Skeletal muscle satellite cell (primary cell): ENCODE measurements around the gene TMEM179.

ENCODE experiments used
- H3K27me3 ChIP-seq: 2 replicates; pipeline ENCODE4 v1.7.0; 2013; ENCODE audit warnings: low read length; ENCODE audit not compliant: control insufficient read depth, insufficient read depth
- H3K36me3 ChIP-seq: 2 replicates; pipeline ENCODE4 v1.7.0; 2013; ENCODE audit warnings: mild to moderate bottlenecking, control low read depth, low read length; ENCODE audit not compliant: insufficient read depth
- H3K4me1 ChIP-seq: 2 replicates; pipeline ENCODE4 v1.7.0; 2013; ENCODE audit warnings: low read length; ENCODE audit not compliant: control insufficient read depth, insufficient read depth
- H3K4me2 ChIP-seq: 2 replicates; pipeline ENCODE4 v1.7.0; 2013; ENCODE audit warnings: mild to moderate bottlenecking, low read length
- H3K4me3 ChIP-seq: 2 replicates; pipeline ENCODE4 v1.7.0; 2013; ENCODE audit warnings: low read length
- H3K9ac ChIP-seq: 2 replicates; pipeline ENCODE4 v1.7.0; 2013; ENCODE audit warnings: mild to moderate bottlenecking, low read depth, low read length, moderate library complexity
- H3K9me3 ChIP-seq: replicated peaks from 2 replicates; pipeline ENCODE4 v1.7.0; 2013; ENCODE audit warnings: mild to moderate bottlenecking, control low read depth, low read length

TMEM179 gene

DNA sequence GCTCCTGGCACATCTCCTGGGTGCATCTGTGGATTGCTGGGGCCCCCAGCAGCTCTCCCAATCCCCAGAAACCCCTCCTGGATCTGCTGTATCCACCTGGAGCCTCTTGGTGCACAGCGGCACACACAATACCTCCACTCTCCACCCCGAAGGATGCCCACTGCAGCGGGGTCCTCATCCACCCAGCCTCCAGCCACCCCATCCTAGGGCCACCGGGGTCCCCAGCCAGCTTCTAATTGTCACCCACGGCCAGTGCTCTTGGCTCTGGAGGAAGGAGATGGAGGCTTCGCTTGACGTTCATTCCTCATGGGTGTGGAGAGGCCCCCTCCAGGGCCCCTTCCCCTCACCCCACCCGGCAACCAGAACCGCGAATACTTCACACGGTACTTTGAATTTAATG, 31.6 kb upstream of the TMEM179 start:
- H3K27me3 ChIP-seq, result peaks cover 43% of the 10 kb centered on the region
- no peaks in the 10 kb centered on the region for H3K4me1 ChIP-seq
- H3K4me2 ChIP-seq, result no peak overlapping the region
- H3K4me3 ChIP-seq, result no peak overlapping the region
- H3K36me3 ChIP-seq, result no peaks in the 10 kb centered on the region
- no peaks in the 10 kb centered on the region for H3K9me3 ChIP-seq
- no peak overlapping the region for H3K9ac ChIP-seq

- Histone ChIP-seq H3K36me3 (no peaks in the 10 kb centered on the region), H3K9ac (no peak overlapping the region), H3K9me3 (no peaks in the 10 kb centered on the region), H3K27me3 (peaks cover 43% of the 10 kb centered on the region), H3K4me3 (no peak overlapping the region), H3K4me2 (no peak overlapping the region), H3K4me1 (no peaks in the 10 kb centered on the region)
Observed at GRCh38 chr14:104635717-104636116, 31.1 kb upstream of the TMEM179 start.

GRCh38 chr14:104634886-104635570, 30.5 kb upstream of the TMEM179 start:
- Histone ChIP-seq H3K9me3 (no peaks in the 10 kb centered on the region), H3K36me3 (no peaks in the 10 kb centered on the region), H3K4me3 (no peak overlapping the region), H3K4me2 (no peak overlapping the region), H3K9ac (no peak overlapping the region), H3K27me3 (peaks cover 45% of the 10 kb centered on the region), H3K4me1 (no peaks in the 10 kb centered on the region)

GRCh38 chr14:104634138-104634760, 29.7 kb upstream of the TMEM179 start:
- H3K27me3 ChIP-seq, result peaks cover 46% of the 10 kb centered on the region
- H3K4me3 ChIP-seq, result no peak overlapping the region
- no peak overlapping the region for H3K4me2 ChIP-seq
- H3K9ac ChIP-seq, result no peak overlapping the region
- H3K9me3 ChIP-seq, result no peaks in the 10 kb centered on the region
- no peaks in the 10 kb centered on the region for H3K36me3 ChIP-seq
- no peaks in the 10 kb centered on the region for H3K4me1 ChIP-seq

DNA sequence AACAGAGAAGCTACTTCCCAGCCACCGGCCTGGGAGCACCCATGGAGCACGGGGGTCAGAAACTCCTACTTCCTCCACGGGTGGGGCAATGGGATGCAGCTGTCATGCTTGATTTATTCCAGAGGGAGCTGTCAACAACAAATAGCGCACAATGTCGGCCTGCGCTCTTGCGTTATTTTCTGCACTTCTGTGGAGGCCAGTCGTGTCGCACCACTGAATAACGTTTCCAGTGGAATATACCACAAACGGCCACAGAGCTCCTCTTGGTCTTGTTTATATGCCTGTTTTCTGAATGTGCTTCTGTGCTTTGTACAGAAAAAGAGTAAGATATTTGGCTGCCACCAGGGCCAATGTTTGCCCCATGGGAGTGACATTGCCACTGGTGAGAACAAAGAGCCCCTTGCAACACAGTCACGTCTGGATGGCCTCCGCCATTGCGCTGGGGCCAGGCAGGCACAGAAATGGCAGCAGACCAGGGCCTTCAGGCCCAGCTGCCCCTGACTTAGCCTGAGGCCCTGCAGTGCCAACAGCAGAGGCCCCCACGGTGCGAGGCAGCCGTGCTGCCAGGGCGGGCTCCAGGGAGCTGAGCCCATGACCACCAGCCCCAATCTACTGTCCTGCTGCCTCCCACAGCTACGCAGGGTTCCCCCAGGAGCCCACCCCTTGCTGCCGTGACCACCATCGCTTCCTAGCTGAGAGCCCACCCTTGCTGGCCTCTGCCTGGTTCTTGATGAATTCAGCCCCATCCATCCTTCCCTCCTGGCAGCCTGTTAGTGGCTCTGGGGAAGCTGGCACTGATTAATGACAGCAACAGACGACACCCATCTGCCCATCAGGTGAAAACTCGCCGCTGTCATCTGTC, 28.9 kb upstream of the TMEM179 start:
- Histone ChIP-seq H3K9ac (no peak overlapping the region), H3K4me2 (no peak overlapping the region), H3K36me3 (no peaks in the 10 kb centered on the region)

DNA sequence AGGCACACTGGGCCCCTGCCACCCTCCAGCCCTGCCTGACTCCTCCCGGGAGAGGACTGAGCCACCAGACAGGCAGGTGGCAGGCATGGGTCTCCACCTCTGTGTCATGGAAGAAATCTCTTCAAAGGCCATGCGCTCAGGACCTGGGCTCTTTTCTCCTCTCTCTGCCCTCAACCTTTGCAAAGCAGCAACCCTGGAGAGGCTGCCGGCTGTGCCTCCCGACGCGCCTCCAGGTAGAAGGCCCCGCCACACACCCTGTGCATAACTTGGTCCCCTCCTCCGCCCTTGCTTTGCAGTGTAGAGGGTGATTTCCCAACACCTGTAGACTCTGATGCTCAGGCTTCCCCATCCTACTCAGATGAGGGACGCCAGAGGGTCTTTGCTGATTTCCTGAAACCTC, 28.2 kb upstream of the TMEM179 start:
- Histone ChIP-seq H3K4me2 (no peak overlapping the region), H3K27me3 (peaks cover 36% of the 10 kb centered on the region), H3K4me3 (no peak overlapping the region), H3K9me3 (no peaks in the 10 kb centered on the region), H3K9ac (no peak overlapping the region), H3K4me1 (no peaks in the 10 kb centered on the region), H3K36me3 (no peaks in the 10 kb centered on the region)

More for the DNA sequence above, 28.9 kb upstream of the TMEM179 start:
- Histone ChIP-seq H3K27me3 (peaks cover 40% of the 10 kb centered on the region), H3K9me3 (no peaks in the 10 kb centered on the region), H3K4me3 (no peak overlapping the region), H3K4me1 (no peaks in the 10 kb centered on the region)

DNA sequence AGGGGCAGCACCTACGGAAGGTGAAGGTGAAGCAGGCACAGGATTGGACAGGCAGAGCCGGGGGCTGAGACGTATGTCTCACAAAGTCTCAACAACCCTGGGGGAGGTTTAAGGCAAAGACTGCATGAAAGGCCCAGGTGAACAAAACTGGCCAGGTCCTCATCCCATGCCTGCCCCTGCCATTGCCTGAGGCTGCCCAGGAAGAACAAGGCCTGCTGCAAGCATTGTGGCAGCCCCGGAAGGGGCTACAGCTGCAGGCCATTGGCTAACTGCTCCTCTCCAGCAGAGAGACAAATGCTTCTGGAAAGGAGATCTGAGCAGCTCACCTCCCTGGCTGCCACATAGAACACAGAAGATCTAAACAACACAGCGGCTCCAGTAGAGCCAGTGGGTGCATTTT, 20.4 kb upstream of the TMEM179 start:
- H3K4me3 ChIP-seq, result no peak overlapping the region
- H3K4me2 ChIP-seq, result no peak overlapping the region
- no peak overlapping the region for H3K9ac ChIP-seq
- H3K9me3 ChIP-seq, result no peaks in the 10 kb centered on the region
- H3K4me1 ChIP-seq, result no peaks in the 10 kb centered on the region
- H3K36me3 ChIP-seq, result no peaks in the 10 kb centered on the region
- peaks cover 38% of the 10 kb centered on the region for H3K27me3 ChIP-seq

DNA sequence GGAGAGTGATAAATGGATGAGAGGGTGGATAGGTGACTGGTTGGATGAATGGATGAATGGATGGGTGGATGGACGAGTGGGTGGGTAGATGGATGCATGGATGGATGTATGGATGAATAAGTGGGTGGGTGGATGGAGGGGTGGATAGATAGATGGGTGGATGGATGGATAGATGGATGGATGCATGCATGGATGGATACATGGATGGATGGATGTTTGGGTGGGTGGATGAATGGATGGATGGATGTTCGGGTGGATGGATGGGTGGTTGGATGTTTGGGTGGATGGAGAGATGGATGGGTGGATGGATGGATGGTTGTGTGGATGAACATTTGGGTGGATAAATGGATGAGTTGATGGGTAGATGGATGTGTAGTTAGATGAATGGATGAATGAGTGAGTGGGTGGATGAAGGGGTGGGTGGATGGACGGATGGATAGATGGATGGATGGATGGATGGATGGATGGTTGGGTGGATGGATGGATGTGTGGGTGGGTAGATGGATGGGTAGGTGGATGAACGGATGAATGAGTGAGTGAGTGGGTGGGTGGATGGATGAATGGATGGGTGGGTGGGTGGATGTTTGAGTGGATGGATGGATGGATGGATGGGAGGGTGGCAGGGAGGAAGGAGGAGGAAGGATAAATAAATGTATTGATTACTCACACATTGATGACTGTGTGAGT, 9.7 kb upstream of the TMEM179 start:
- H3K4me3 ChIP-seq, result no peak overlapping the region
- H3K9ac ChIP-seq, result no peak overlapping the region
- no peaks in the 10 kb centered on the region for H3K36me3 ChIP-seq
- H3K27me3 ChIP-seq, result peaks cover 56% of the 10 kb centered on the region
- no peaks in the 10 kb centered on the region for H3K9me3 ChIP-seq
- H3K4me2 ChIP-seq, result no peak overlapping the region
- H3K4me1 ChIP-seq, result no peaks in the 10 kb centered on the region

DNA sequence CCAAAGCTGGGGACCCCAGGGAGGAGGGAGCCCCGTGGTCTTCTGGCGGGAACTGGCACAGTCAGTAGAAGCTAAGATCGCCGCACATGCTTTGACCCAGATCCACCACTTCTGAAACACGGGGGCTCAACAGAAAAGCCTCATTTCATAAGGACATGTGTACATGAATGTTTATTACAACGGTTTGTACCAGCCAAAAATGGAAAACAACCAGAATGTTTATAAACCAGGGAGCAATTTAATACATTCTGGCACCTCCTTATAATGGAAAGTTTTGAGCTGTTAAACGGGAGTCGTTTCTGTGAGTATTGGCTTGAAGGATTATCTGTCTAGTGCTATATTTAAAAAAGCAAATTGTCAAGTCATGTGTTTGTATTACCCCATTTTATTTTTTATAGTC, 7.3 kb upstream of the TMEM179 start:
- H3K36me3 ChIP-seq, result no peaks in the 10 kb centered on the region
- H3K4me3 ChIP-seq, result no peak overlapping the region
- H3K9ac ChIP-seq, result no peak overlapping the region
- H3K4me1 ChIP-seq, result no peaks in the 10 kb centered on the region
- H3K27me3 ChIP-seq, result peaks cover 61% of the 10 kb centered on the region
- H3K9me3 ChIP-seq, result no peaks in the 10 kb centered on the region
- no peak overlapping the region for H3K4me2 ChIP-seq

DNA sequence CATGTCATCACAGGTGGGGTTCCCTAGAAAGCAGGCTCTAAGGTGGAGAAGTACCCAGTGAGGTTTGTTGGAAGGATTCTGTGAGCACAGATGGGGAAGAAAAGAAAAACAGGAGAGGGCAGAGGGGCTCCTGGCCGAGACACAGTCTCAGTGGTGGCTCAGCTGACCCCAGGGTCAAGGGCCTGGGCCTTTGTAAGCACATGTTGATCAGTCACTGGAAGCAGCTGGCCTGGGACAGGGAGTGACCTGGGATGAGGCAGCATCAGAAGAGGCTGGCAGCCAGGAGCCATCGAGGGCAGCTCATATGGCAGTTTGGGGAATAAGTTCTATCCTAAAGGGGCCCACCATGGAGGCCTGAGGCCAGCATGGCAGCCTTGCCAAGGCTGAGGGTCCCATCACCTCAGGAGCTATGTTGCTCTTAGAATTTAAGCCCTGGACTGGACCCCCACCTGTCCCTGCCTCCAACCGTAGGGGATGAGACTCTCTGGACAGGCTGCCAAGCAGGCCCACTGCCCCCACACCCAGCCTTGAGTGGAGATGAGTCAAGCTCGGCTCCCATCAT, 6.3 kb upstream of the TMEM179 start:
- Histone ChIP-seq H3K36me3 (no peaks in the 10 kb centered on the region), H3K4me1 (no peaks in the 10 kb centered on the region), H3K27me3 (peaks cover 60% of the 10 kb centered on the region), H3K4me3 (no peak overlapping the region), H3K9ac (no peak overlapping the region), H3K4me2 (no peak overlapping the region), H3K9me3 (no peaks in the 10 kb centered on the region)

DNA sequence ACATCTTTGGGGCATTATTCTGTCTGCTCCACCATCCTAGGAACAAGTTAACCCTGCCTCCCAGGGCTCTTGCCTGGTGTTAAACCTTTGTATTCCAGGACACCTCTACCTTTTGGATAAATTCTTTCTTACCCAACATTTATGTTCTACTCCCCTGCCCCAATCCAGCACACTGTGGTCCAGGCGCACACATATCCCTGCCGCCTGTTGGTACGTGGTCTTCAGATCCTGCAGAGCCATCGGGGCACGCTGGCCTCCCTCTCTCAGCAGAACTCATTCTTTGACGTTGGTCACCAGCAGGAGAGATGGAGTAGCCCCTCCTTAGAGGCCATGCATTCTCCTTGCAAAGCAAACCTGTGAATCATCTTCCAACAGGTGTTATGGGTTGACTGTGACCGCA, 5.1 kb upstream of the TMEM179 start:
- Histone ChIP-seq H3K4me1 (no peaks in the 10 kb centered on the region), H3K9ac (no peak overlapping the region), H3K27me3 (peaks cover 64% of the 10 kb centered on the region), H3K4me3 (no peak overlapping the region), H3K9me3 (no peaks in the 10 kb centered on the region), H3K36me3 (no peaks in the 10 kb centered on the region), H3K4me2 (no peak overlapping the region)
